DOHH2 (cell line): ENCODE data around the gene GLRX3.

Experiments
- CTCF ChIP-seq: fragments of 200-600 bp; sonication (generic); IDR thresholded peaks from one replicate; pipeline ENCODE4 v1.5.1; 2014; ENCODE audit warnings: antibody characterized with exemption, mild to moderate bottlenecking, low read depth, low read length; ENCODE audit not compliant: poor library complexity, severe bottlenecking
- EZH2phosphoT487 ChIP-seq: fragments of 200-600 bp; sonication (generic); IDR thresholded peaks from 2 replicates; pipeline ENCODE4 v1.6.1; 2017; ENCODE audit warnings: borderline replicate concordance, mild to moderate bottlenecking, antibody characterized with exemption, low read length, moderate library complexity, mixed read lengths

GRCh38 chr10:130135676-130136225 lies 440 bp upstream of the GLRX3 start:
- no peak for TF ChIP-seq CTCF
- no peak for TF ChIP-seq EZH2phosphoT487
